Measurements from ENCODE around the gene EIF1AX. TPM values are rescaled to one million over a fixed set of nuclear protein-coding genes. Genes with fewer than 3 reads are reported as not detected.

Gene EIF1AX
- total RNA-seq, 4 donors from 2014 or later, result 34.5 to 50.2 (median 44.6) TPM

GRCh38 chrX:20116087-20116576, 25.5 kb downstream of the EIF1AX start:
- Histone ChIP-seq H3K4me1 (peaks cover 0 to 22% (median 5%) of the 10 kb centered on the region in 3 donors), H3K9me3 (no peaks in the 10 kb centered on the region), H3K27me3 (peaks cover 0 to 28% (median 6%) of the 10 kb centered on the region in 4 donors), H3K36me3 (no peaks in the 10 kb centered on the region), H3K27ac (no peak overlapping the region), H3K4me3 (peak overlapping the region in 3 of 4 donors; percentile 19 to 54 (median 36))
- WGBS, 2 donors, result 0 to 17% methylated on average over 1 of the region's 47 CpGs
- intact Hi-C loops (cut with DNase I), result no loop called here
- DNase-seq, result no peak
- TF ChIP-seq CTCF (IDR thresholded peaks at IDR 0.05) (no peak), POLR2A (IDR thresholded peaks at IDR 0.05) (no peak)

- no peak overlapping the region for H3K27ac ChIP-seq
- no peaks in the 10 kb centered on the region for H3K9me3 ChIP-seq
- no peak overlapping the region for H3K4me3 ChIP-seq
- intact Hi-C loops (cut with DNase I), result no loop called here
- peaks cover 0 to 13% (median 5%) of the 10 kb centered on the region in 3 donors for H3K4me1 ChIP-seq
- TF ChIP-seq CTCF (IDR thresholded peaks at IDR 0.05) (no peak), POLR2A (IDR thresholded peaks at IDR 0.05) (no peak)
- H3K36me3 ChIP-seq, result no peaks in the 10 kb centered on the region
- no peak for DNase-seq
- WGBS, 2 donors, result 84 to 100% methylated on average over 3 to 10 of the region's 14 CpGs
- peaks cover 0 to 20% (median 6%) of the 10 kb centered on the region in 4 donors for H3K27me3 ChIP-seq
Observed at GRCh38 chrX:20112022-20112774, 29.4 kb downstream of the EIF1AX start.

- Histone ChIP-seq H3K36me3 (no peaks in the 10 kb centered on the region), H3K4me1 (peaks cover 0 to 5% (median 3%) of the 10 kb centered on the region in 3 donors), H3K4me3 (no peak overlapping the region), H3K27ac (no peak overlapping the region), H3K27me3 (peaks cover 0 to 11% (median 5%) of the 10 kb centered on the region in 4 donors), H3K9me3 (no peaks in the 10 kb centered on the region)
- DNase-seq, result no peak
- TF ChIP-seq POLR2A (IDR thresholded peaks at IDR 0.05) (no peak), CTCF (IDR thresholded peaks at IDR 0.05) (no peak)
- intact Hi-C loops (cut with DNase I), result no loop called here
- WGBS, 2 donors, result 93 to 95% methylated on average over 7 to 10 of the region's 10 CpGs
Observed at GRCh38 chrX:20111271-20111670, 30.4 kb downstream of the EIF1AX start.

- H3K27me3 ChIP-seq, result no peaks in the 10 kb centered on the region
- H3K27ac ChIP-seq, result no peak overlapping the region
- TF ChIP-seq CTCF (IDR thresholded peaks at IDR 0.05) (no peak), POLR2A (IDR thresholded peaks at IDR 0.05) (no peak)
Observed at GRCh38 chrX:20101934-20102581, 39.6 kb downstream of the EIF1AX start.

GRCh38 chrX:20091499-20091898, 50.1 kb downstream of the EIF1AX start:
- no peak overlapping the region for H3K27ac ChIP-seq
- H3K4me3 ChIP-seq, result no peak overlapping the region
- intact Hi-C loops (cut with DNase I), result no loop called here
- no peaks in the 10 kb centered on the region for H3K27me3 ChIP-seq
- no peaks in the 10 kb centered on the region for H3K9me3 ChIP-seq
- no peaks in the 10 kb centered on the region for H3K36me3 ChIP-seq
- WGBS, 2 donors, result 12 to 64% methylated on average over 3 of the region's 3 CpGs
- DNase-seq, result no peak
- H3K4me1 ChIP-seq, result no peaks in the 10 kb centered on the region
- TF ChIP-seq POLR2A (IDR thresholded peaks at IDR 0.05), result no peak
- TF ChIP-seq CTCF (IDR thresholded peaks at IDR 0.05), result no peak

More at GRCh38 chrX:20101934-20102581, 39.6 kb downstream of the EIF1AX start:
- Histone ChIP-seq H3K36me3 (no peaks in the 10 kb centered on the region), H3K9me3 (no peaks in the 10 kb centered on the region), H3K4me3 (no peak overlapping the region), H3K4me1 (no peaks in the 10 kb centered on the region)
- no peak for DNase-seq
- 81 to 90% methylated on average over 2 of the region's 2 CpGs for WGBS, 2 donors
- intact Hi-C loops (cut with DNase I), result no loop called here

All from esophagus squamous epithelium (tissue), 5 donors.